Measurements from ENCODE around the gene TEKT4. TPM values are rescaled to one million over a fixed set of nuclear protein-coding genes. Genes with fewer than 3 reads are reported as not detected.
"Not testable (repeated sequence)": the region's sequence is repeated elsewhere in the genome, so short reads cannot be mapped to it uniquely, and the experiment has no call there.

Gene TEKT4
- total and polyA plus RNA-seq, 2 donors (not counting 3 experiments of a cell fraction or from before 2014, with no cell fraction given): not detected

DNA sequence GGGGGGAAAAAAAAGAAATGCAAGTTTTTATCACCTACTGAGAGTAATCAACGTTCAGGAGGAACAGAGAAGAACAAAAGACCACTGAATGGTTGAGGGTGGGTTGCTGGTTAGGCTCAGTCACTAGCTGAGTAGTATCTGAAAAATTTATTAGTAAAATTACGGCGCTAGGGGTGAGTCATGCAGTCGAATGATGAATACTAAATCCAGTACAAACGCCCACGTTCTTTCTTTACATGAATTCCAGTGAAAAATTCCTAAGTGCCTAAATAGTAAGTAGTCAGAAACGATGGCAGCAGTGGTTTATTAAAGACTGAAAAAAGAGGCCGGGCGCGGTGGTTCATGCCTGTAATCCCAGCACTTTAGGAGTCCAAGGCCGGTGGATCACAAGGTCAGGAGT, 52.0 kb downstream of the TEKT4 start:
- H3K4me1 ChIP-seq (ENCODE audit: control insufficient read depth, extremely low read depth, insufficient read depth, low read length): no peaks in the 10 kb centered on the region
- H4K20me1 ChIP-seq (replicated peaks; ENCODE audit: control insufficient read depth, extremely low read depth, insufficient read depth, low read length): no peaks in the 10 kb centered on the region
- CTCF ChIA-PET: interaction anchor here (1.2 kb wide), 1 partner anchor 10 kb away, joined by 3 read pairs; no protein-coding TSS in a partner anchor
- no TSS peak for BruUV-seq (replicated peaks)
- H3K27me3 ChIP-seq (ENCODE audit: control insufficient read depth in 2 of 2, insufficient read depth in 2 of 2, low read length in 2 of 2): no peaks in the 10 kb centered on the region
- no peak for TF ChIP-seq FOS (IDR thresholded peaks at IDR 0.05; ENCODE audit: borderline replicate concordance, insufficient read depth, low read length)
- TF ChIP-seq MYC (IDR thresholded peaks at IDR 0.05; ENCODE audit: low read depth, low read length): no peak
- no peak for TF ChIP-seq CTCF (IDR thresholded peaks at IDR 0.05; ENCODE audit: extremely low read depth in 1 of 2, insufficient read depth in 1 of 2, low read depth in 1 of 2, low read length in 2 of 2)
- no peak for TF ChIP-seq POLR2A (IDR thresholded peaks at IDR 0.05; ENCODE audit: low read depth, low read length)
- TF ChIP-seq, protein P1, sequence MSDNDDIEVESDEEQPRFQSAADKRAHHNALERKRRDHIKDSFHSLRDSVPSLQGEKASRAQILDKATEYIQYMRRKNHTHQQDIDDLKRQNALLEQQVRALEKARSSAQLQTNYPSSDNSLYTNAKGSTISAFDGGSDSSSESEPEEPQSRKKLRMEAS (IDR thresholded peaks at IDR 0.05; ENCODE audit: insufficient read depth, insufficient read length): no peak
- no peak for TF ChIP-seq EZH2 (IDR thresholded peaks at IDR 0.05; ENCODE audit: borderline replicate concordance, low read depth, low read length, severe bottlenecking)
- no peak for TF ChIP-seq GATA2 (IDR thresholded peaks at IDR 0.05; ENCODE audit: insufficient read depth, insufficient read length, low read depth, low read length)
- no peak for TF ChIP-seq JUN (IDR thresholded peaks at IDR 0.05; ENCODE audit: borderline replicate concordance, insufficient read depth, insufficient read length, low read depth)
- no peaks in the 10 kb centered on the region for H3K79me2 ChIP-seq (ENCODE audit: control insufficient read depth, insufficient read depth, low read length)
- DNase-seq (ENCODE audit: low read depth, low spot score) (no peak), FAIRE-seq (no peak)
- H3K9ac ChIP-seq (replicated peaks; ENCODE audit: extremely low read depth, insufficient read depth, low read length): no peak overlapping the region
- H3K9me1 ChIP-seq (replicated peaks; ENCODE audit: control insufficient read depth, extremely low read depth, insufficient read depth, low read length): no peaks in the 10 kb centered on the region
- H3K36me3 ChIP-seq (ENCODE audit: control insufficient read depth in 2 of 2, extremely low read depth in 1 of 2, insufficient read depth in 2 of 2, low read length in 2 of 2): no peaks in the 10 kb centered on the region
- POLR2A ChIA-PET: no interaction called here
- no peaks in the 10 kb centered on the region for H3K9me3 ChIP-seq (replicated peaks; ENCODE audit: control insufficient read depth, insufficient read depth, low read length)
- H3K27ac ChIP-seq (ENCODE audit: insufficient read depth, low read depth, low read length): no peak overlapping the region
- no peak overlapping the region for H2AFZ ChIP-seq (ENCODE audit: low read depth, low read length)
- H3K4me2 ChIP-seq (ENCODE audit: insufficient read depth, low read length): no peak overlapping the region
- intact Hi-C loops (cut with micrococcal nuclease) (no loop called here), dilution Hi-C loops (cut with MboI; ENCODE audit: extremely low pct_ligation_motif_present, low sequenced_read_pairs) (no loop called here)
- H3K4me3 ChIP-seq (replicated peaks in 1 of 3; ENCODE audit: insufficient read depth in 1 of 3, low read depth in 1 of 3, low read length in 3 of 3): no peak overlapping the region

DNA sequence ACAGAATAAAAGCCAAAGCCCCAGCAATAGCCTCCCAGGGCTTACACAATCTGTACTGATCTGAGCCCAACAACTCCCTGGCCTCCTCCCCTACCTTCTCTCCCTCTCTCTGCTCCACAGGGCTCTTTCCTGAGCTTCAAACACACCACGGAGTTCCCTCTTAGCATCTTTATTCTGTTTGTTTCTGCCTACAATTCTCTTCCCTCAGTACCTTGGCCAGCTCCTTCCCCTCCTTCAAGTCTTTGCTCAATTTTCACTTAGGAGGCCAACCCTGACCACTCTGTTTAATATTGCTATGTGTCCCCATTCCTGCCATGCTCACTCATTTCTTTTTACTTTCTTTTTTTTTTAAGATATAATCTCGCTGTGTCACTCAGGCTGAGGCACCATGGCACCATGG, 53.8 kb downstream of the TEKT4 start:
- H3K4me2 ChIP-seq (ENCODE audit: insufficient read depth, low read length); FAIRE-seq; H3K9me3 ChIP-seq (replicated peaks; ENCODE audit: control insufficient read depth, insufficient read depth, low read length); H2AFZ ChIP-seq (ENCODE audit: low read depth, low read length); intact Hi-C loops (cut with micrococcal nuclease); H3K4me3 ChIP-seq (replicated peaks in 1 of 3; ENCODE audit: insufficient read depth in 1 of 3, low read depth in 1 of 3, low read length in 3 of 3); H3K36me3 ChIP-seq (ENCODE audit: control insufficient read depth in 2 of 2, extremely low read depth in 1 of 2, insufficient read depth in 2 of 2, low read length in 2 of 2); H3K9me1 ChIP-seq (replicated peaks; ENCODE audit: control insufficient read depth, extremely low read depth, insufficient read depth, low read length); POLR2A ChIA-PET; dilution Hi-C loops (cut with MboI; ENCODE audit: extremely low pct_ligation_motif_present, low sequenced_read_pairs); H4K20me1 ChIP-seq (replicated peaks; ENCODE audit: control insufficient read depth, extremely low read depth, insufficient read depth, low read length); H3K79me2 ChIP-seq (ENCODE audit: control insufficient read depth, insufficient read depth, low read length); H3K4me1 ChIP-seq (ENCODE audit: control insufficient read depth, extremely low read depth, insufficient read depth, low read length); H3K27ac ChIP-seq (ENCODE audit: insufficient read depth, low read depth, low read length); CTCF ChIA-PET; H3K27me3 ChIP-seq (ENCODE audit: control insufficient read depth in 2 of 2, insufficient read depth in 2 of 2, low read length in 2 of 2); DNase-seq (ENCODE audit: low read depth, low spot score); H3K9ac ChIP-seq (replicated peaks; ENCODE audit: extremely low read depth, insufficient read depth, low read length); BruUV-seq (replicated peaks): not testable (repeated sequence)

Data from endothelial cell of umbilical vein (primary cell).